Measurements from ENCODE around the gene JARID2.
"Not testable (repeated sequence)": the region's sequence is repeated elsewhere in the genome, so short reads cannot be mapped to it uniquely, and the experiment has no call there.

- not testable (repeated sequence) for TF ChIP-seq CTCF, POLR2AphosphoS5, POLR2A, EP300 (IDR thresholded peaks at IDR 0.05)
These were observed 51.3 kb downstream of the JARID2 start for GRCh38 chr6:15297167-15297566.
